ENCODE data around the gene GLI3. TPM values are rescaled to one million over a fixed set of nuclear protein-coding genes. Genes with fewer than 3 reads are reported as not detected.

The GLI3 gene
- total RNA-seq, 4 donors from 2014 or later = 8.6 to 12.6 (median 8.7) TPM

- H3K36me3 ChIP-seq = no peaks in the 10 kb centered on the region
- H3K4me3 ChIP-seq = no peak overlapping the region
- no peaks in the 10 kb centered on the region for H3K9me3 ChIP-seq
- no peak for TF ChIP-seq EP300 (IDR thresholded peaks at IDR 0.05)
- no peak for TF ChIP-seq CTCF (IDR thresholded peaks at IDR 0.05)
- TF ChIP-seq POLR2A (IDR thresholded peaks at IDR 0.05) = no peak
- DNase-seq (ENCODE audit: low spot score in 2 of 2) = no peak
- H3K4me1 ChIP-seq = no peaks in the 10 kb centered on the region
- WGBS, 2 donors = 66 to 74% methylated on average over 2 of the region's 2 CpGs
- H3K27me3 ChIP-seq = no peaks in the 10 kb centered on the region
- no peak overlapping the region for H3K27ac ChIP-seq
Observed at GRCh38 chr7:42244828-42245227, 7.8 kb upstream of the GLI3 start.

GRCh38 chr7:42242381-42242780, 5.4 kb upstream of the GLI3 start:
- Histone ChIP-seq H3K4me3 (no peak overlapping the region), H3K4me1 (peaks cover 0 to 13% (median 3%) of the 10 kb centered on the region in 4 donors), H3K9me3 (no peaks in the 10 kb centered on the region), H3K27ac (no peak overlapping the region), H3K27me3 (no peaks in the 10 kb centered on the region), H3K36me3 (no peaks in the 10 kb centered on the region)
- no peak for DNase-seq (ENCODE audit: low spot score in 2 of 2)
- no peak for TF ChIP-seq POLR2A (IDR thresholded peaks at IDR 0.05)
- TF ChIP-seq EP300 (IDR thresholded peaks at IDR 0.05) = no peak
- TF ChIP-seq CTCF (IDR thresholded peaks at IDR 0.05) = no peak
- WGBS, 2 donors = 62 to 66% methylated on average over 3 of the region's 3 CpGs

- 69% methylated on average over 6 of the region's 6 CpGs for WGBS, 2 donors
- DNase-seq (ENCODE audit: low spot score in 2 of 2) = no peak
- Histone ChIP-seq H3K9me3 (no peaks in the 10 kb centered on the region), H3K36me3 (no peaks in the 10 kb centered on the region), H3K27ac (no peak overlapping the region), H3K4me3 (no peak overlapping the region), H3K27me3 (no peaks in the 10 kb centered on the region), H3K4me1 (peaks cover 0 to 13% (median 3%) of the 10 kb centered on the region in 4 donors)
- TF ChIP-seq POLR2A (IDR thresholded peaks at IDR 0.05) (no peak), CTCF (IDR thresholded peaks at IDR 0.05) (no peak), EP300 (IDR thresholded peaks at IDR 0.05) (no peak)
Observed at GRCh38 chr7:42241424-42241823, 4.4 kb upstream of the GLI3 start.

GRCh38 chr7:42240416-42240815, 3.4 kb upstream of the GLI3 start:
- no peak for TF ChIP-seq POLR2A (IDR thresholded peaks at IDR 0.05)
- TF ChIP-seq CTCF (IDR thresholded peaks at IDR 0.05) = no peak
- no peak for TF ChIP-seq EP300 (IDR thresholded peaks at IDR 0.05)
- H3K4me3 ChIP-seq = no peak overlapping the region
- H3K9me3 ChIP-seq = no peaks in the 10 kb centered on the region
- no peaks in the 10 kb centered on the region for H3K27me3 ChIP-seq
- 27 to 53% methylated on average over 2 of the region's 2 CpGs for WGBS, 2 donors
- no peaks in the 10 kb centered on the region for H3K36me3 ChIP-seq
- peaks cover 0 to 20% (median 6%) of the 10 kb centered on the region in 4 donors for H3K4me1 ChIP-seq
- DNase-seq (ENCODE audit: low spot score in 2 of 2) = no peak
- no peak overlapping the region for H3K27ac ChIP-seq

- Histone ChIP-seq H3K27ac (peak overlapping the region; percentile 72 to 98 (median 90)), H3K4me1 (peaks cover 0 to 29% (median 15%) of the 10 kb centered on the region in 4 donors), H3K4me3 (peak overlapping the region in 1 of 4 donors; percentile 65), H3K27me3 (no peaks in the 10 kb centered on the region), H3K9me3 (no peaks in the 10 kb centered on the region), H3K36me3 (no peaks in the 10 kb centered on the region)
- 48 to 53% methylated on average over 15 of the region's 15 CpGs for WGBS, 2 donors
- no peak for DNase-seq (ENCODE audit: low spot score in 2 of 2)
- TF ChIP-seq POLR2A (IDR thresholded peaks at IDR 0.05) = no peak
- TF ChIP-seq EP300 (IDR thresholded peaks at IDR 0.05) = peak in 1 of 2 donors; percentile 25
- TF ChIP-seq CTCF (IDR thresholded peaks at IDR 0.05) = no peak
Observed at GRCh38 chr7:42238709-42239366, 1.8 kb upstream of the GLI3 start.

Measured in tibial nerve (tissue), 4 donors.